Sigmoid colon (tissue), 7 donors: Measurements from ENCODE around the gene PTGER4. TPM values are rescaled to one million over a fixed set of nuclear protein-coding genes. Genes with fewer than 3 reads are reported as not detected.
"Not testable (repeated sequence)": the region's sequence is repeated elsewhere in the genome, so short reads cannot be mapped to it uniquely, and the experiment has no call there.

ENCODE experiments used
- DNase-seq: peaks from one replicate; pipeline ENCODE4 v3.0.0-alpha.2; 2019
- H3K27ac ChIP-seq, 4 donors: fragments of 200-600 bp; sonication (generic); one replicate each; pipeline ENCODE4 v1.5.1; 2016 to 2019; ENCODE audit warnings: mild to moderate bottlenecking in 1 of 4
- H3K27me3 ChIP-seq, 3 donors: fragments of 200-600 bp; sonication (generic); one replicate each; pipeline ENCODE4 v1.5.1; 2019; ENCODE audit warnings: mild to moderate bottlenecking in 1 of 3
- H3K36me3 ChIP-seq, 4 donors: fragments of 200-600 bp; sonication (generic); one replicate each; pipeline ENCODE4 v1.5.1; 2016 to 2019
- H3K4me1 ChIP-seq, 4 donors: fragments of 200-600 bp; sonication (generic); one replicate each; pipeline ENCODE4 v1.5.1; 2017 to 2019
- H3K4me3 ChIP-seq, 4 donors: fragments of 200-600 bp; sonication (generic); one replicate each; pipeline ENCODE4 v1.5.1; 2017 to 2019; ENCODE audit warnings: mild to moderate bottlenecking in 2 of 4, moderate library complexity in 1 of 4
- H3K9me3 ChIP-seq, 4 donors: fragments of 200-600 bp in 3 of 4; sonication (generic) in 3 of 4; one replicate each; pipeline versions ENCODE4 v1.5.1 to v1.6.1; 2013 to 2019
- EP300 ChIP-seq, 4 donors: sonication (generic); formaldehyde crosslinking; IDR thresholded peaks; one replicate each; pipeline ENCODE4 v1.6.1; 2017; ENCODE audit warnings: antibody characterized with exemption in 4 of 4
- POLR2A ChIP-seq, 2 donors: fragments of 450-650 bp; IDR thresholded peaks; one replicate each; pipeline ENCODE4 v1.6.1; 2016; ENCODE audit warnings: antibody characterized with exemption in 2 of 2, mild to moderate bottlenecking in 2 of 2, moderate library complexity in 2 of 2
- POLR2AphosphoS5 ChIP-seq, 4 donors: sonication (generic); formaldehyde crosslinking; IDR thresholded peaks; one replicate each; pipeline ENCODE4 v1.6.1; 2017; ENCODE audit warnings: antibody characterized with exemption in 4 of 4
- WGBS, 2 donors: extraction: QIAGEN DNeasy Blood & Tissue Kit; methylation state at CpG; one replicate each; pipeline ENCODE4 v1.1.7; 2013; 5-methylcytosine and 5-hydroxymethylcytosine counted together
- intact Hi-C: fragments of 100-400 bp; cut with DNase I; formaldehyde crosslinking; loops from one replicate; pipeline ENCODE4 v1.15.1; 2023
- polyA plus RNA-seq, 3 donors: library from polyadenylated mRNA; stranded (reverse); fragments of 200-250 nt; gene quantifications; one replicate each; pipeline ENCODE4 v1.2.3, GENCODE V29; 2013
- total RNA-seq, 4 donors: library from RNA; depleted of rRNA; stranded (reverse); fragments of >200 nt; gene quantifications; one replicate each; pipeline ENCODE4 v1.1.0, GENCODE V29; 2016
- TF ChIP-seq, protein P1 (sequence below), 4 experiments: fragments of 450-650 bp in 3 of 4; fragments of 200-600 bp in 1 of 4; IDR thresholded peaks; one replicate each; pipeline ENCODE4 v1.5.1; 2016 to 2019; ENCODE audit warnings: antibody characterized with exemption in 4 of 4, mild to moderate bottlenecking in 3 of 4, moderate library complexity in 2 of 4
- donor health status: healthy with polysubstance abuse.
- donor health status: Bipolar disorder and iron deficiency.
- donor health status: healthy.

PTGER4 gene
- total and polyA plus RNA-seq, 7 donors = 9.0 to 77.7 (median 44.3) TPM

DNA sequence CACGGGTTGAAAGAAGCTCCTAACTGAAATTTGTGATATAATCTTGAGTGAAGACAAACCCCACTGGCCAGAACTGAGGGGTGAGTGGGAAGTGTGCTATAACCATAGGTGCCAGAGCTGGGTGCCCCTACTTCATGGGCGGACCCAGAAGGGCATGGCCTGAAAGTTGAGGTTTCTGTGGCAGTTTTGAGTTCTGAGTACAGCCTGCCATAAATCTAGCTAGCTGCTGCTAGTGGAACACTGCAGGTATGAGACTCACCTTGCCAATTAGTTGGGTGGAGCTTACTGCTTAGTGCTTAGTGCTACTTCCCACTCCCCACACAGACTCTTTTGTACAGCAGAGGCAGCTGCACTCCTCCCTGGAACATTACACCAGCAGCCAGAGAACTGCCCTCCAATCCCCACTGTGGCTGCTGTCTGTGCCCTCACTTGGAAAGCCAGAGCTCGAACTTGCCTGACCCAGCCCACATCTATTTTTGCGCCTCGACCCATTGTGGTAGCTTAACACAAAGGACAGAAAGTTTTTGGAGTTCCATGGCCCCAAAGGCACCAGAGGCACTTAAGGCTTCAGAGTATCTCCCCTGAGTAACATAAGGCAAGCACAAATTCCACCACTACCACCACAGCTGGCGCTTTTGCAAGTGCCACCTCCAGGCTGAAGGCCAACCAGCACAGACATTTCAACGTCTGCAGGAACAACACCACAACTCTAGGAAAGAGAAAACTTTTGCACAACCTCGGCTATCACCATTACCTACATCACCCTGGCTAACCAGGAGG, 27.1 kb upstream of the PTGER4 start:
- Histone ChIP-seq H3K27ac (no peak overlapping the region), H3K27me3 (no peaks in the 10 kb centered on the region), H3K4me3 (no peak overlapping the region), H3K9me3 (no peaks in the 10 kb centered on the region), H3K4me1 (no peaks in the 10 kb centered on the region), H3K36me3 (no peaks in the 10 kb centered on the region)
- intact Hi-C loops = no loop called here
- WGBS, 2 donors = 38 to 62% methylated on average over 8 of the region's 8 CpGs
- TF ChIP-seq, protein P1, sequence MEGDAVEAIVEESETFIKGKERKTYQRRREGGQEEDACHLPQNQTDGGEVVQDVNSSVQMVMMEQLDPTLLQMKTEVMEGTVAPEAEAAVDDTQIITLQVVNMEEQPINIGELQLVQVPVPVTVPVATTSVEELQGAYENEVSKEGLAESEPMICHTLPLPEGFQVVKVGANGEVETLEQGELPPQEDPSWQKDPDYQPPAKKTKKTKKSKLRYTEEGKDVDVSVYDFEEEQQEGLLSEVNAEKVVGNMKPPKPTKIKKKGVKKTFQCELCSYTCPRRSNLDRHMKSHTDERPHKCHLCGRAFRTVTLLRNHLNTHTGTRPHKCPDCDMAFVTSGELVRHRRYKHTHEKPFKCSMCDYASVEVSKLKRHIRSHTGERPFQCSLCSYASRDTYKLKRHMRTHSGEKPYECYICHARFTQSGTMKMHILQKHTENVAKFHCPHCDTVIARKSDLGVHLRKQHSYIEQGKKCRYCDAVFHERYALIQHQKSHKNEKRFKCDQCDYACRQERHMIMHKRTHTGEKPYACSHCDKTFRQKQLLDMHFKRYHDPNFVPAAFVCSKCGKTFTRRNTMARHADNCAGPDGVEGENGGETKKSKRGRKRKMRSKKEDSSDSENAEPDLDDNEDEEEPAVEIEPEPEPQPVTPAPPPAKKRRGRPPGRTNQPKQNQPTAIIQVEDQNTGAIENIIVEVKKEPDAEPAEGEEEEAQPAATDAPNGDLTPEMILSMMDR (IDR thresholded peaks at IDR 0.05) = no peak
- no peak for TF ChIP-seq POLR2AphosphoS5 (IDR thresholded peaks at IDR 0.05)
- TF ChIP-seq EP300 (IDR thresholded peaks at IDR 0.05) = no peak
- TF ChIP-seq POLR2A (IDR thresholded peaks at IDR 0.05) = no peak
- DNase-seq = no peak

DNA sequence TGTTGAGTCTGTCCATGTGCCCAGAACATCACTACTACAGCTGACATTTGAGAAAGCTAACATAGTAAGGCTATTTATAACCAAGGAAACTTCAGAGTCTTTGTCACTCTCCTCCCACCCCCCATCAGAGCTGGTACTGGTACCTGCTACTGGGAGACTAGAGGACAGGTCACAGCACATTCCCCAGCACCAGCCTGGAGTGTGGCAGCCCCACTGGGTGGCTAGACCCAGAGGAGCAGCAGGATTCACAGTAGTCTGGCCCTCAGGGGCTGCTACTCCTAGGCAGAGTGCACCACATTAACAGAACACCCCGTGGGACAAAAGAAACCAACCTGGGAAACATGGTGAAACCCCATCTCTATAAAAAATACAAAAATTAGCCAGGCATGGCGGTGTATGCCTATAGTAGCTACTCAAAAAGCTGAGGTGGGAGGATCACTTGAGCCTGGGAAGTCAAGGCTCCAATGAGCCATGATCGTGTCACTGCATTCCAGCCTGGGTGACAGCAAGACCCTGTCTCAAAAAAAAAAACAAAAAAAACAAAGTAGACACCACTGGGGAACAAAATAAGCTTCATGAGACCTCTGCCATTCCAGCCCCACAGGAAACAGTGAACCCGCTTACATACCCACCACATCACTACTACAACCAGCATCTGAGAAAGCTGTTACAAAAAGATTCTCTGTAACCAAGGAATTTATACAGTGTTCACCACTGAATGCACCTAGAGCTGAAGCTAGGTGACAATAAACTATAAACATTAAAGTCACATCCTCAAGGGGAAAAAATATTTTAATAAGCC, 26.3 kb upstream of the PTGER4 start:
- DNase-seq = no peak
- H3K36me3 ChIP-seq = no peaks in the 10 kb centered on the region
- H3K27ac ChIP-seq = no peak overlapping the region
- intact Hi-C loops = no loop called here
- WGBS, 2 donors = 68 to 92% methylated on average over 4 of the region's 4 CpGs
- no peaks in the 10 kb centered on the region for H3K9me3 ChIP-seq
- TF ChIP-seq, protein P1 (IDR thresholded peaks at IDR 0.05) = no peak
- TF ChIP-seq POLR2A (IDR thresholded peaks at IDR 0.05) = no peak
- no peak for TF ChIP-seq POLR2AphosphoS5 (IDR thresholded peaks at IDR 0.05)
- TF ChIP-seq EP300 (IDR thresholded peaks at IDR 0.05) = no peak
- no peaks in the 10 kb centered on the region for H3K4me1 ChIP-seq
- no peak overlapping the region for H3K4me3 ChIP-seq
- H3K27me3 ChIP-seq = no peaks in the 10 kb centered on the region

DNA sequence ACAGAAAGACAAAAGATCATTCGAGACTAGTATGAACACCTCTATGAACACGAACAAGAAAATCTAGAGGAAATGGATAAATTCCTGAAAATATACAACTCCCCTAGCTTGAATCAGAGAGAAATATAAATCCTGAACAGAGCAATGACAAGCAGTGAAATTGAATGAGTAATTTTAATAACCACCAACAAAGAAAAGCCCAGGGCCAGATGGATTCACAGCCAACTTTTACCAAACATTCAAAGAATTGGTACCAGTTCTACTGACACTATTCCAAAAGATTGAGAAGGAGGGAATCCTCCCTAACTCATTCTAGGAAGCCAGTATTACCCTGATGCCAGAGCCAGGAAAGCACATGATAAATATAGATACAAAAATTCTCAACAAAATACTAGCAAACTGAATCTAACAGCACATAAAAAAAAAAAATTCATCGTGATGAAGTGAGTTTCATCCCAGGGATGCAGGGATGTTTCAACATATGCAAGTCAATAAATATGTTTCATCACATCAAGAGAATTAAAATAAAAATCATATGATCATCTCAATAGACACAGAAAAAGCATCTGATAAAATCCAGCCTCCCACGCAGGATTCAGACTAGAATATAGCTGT, 25.2 kb upstream of the PTGER4 start:
- no peak for TF ChIP-seq POLR2A (IDR thresholded peaks at IDR 0.05)
- no peak for TF ChIP-seq EP300 (IDR thresholded peaks at IDR 0.05)
- no peak for TF ChIP-seq POLR2AphosphoS5 (IDR thresholded peaks at IDR 0.05)
- TF ChIP-seq, protein P1 (IDR thresholded peaks at IDR 0.05) = no peak
- Histone ChIP-seq H3K4me3 (no peak overlapping the region), H3K36me3 (no peaks in the 10 kb centered on the region), H3K27ac (no peak overlapping the region), H3K27me3 (no peaks in the 10 kb centered on the region), H3K4me1 (no peaks in the 10 kb centered on the region), H3K9me3 (no peaks in the 10 kb centered on the region)
- 80 to 89% methylated on average over 4 of the region's 4 CpGs for WGBS, 2 donors
- no peak for DNase-seq
- intact Hi-C loops = no loop called here

DNA sequence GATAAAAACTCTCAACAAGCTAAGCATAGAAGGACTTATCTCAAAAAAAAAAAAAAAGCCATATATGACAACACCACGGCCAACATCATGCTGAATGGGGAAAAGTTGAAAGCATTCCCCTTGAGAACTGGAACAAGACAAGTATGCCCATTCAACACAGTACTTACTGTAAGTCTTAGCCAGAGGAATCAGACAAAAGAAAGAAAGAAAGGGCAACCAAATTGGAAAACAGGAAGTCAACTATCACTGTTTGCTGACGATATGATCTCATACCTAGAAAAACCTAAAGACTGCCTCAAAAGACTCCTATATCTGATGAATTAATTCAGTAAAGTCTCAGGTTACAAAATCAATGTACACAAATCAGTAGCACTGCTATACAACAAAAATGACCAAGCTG, 24.6 kb upstream of the PTGER4 start:
- 37 to 63% methylated on average over 2 of the region's 2 CpGs for WGBS, 2 donors
- TF ChIP-seq, protein P1 (IDR thresholded peaks at IDR 0.05) = no peak
- TF ChIP-seq POLR2AphosphoS5 (IDR thresholded peaks at IDR 0.05) (no peak), EP300 (IDR thresholded peaks at IDR 0.05) (no peak), POLR2A (IDR thresholded peaks at IDR 0.05) (no peak)
- Histone ChIP-seq H3K4me1 (no peaks in the 10 kb centered on the region), H3K27ac (no peak overlapping the region), H3K4me3 (no peak overlapping the region), H3K9me3 (no peaks in the 10 kb centered on the region), H3K27me3 (no peaks in the 10 kb centered on the region), H3K36me3 (no peaks in the 10 kb centered on the region)
- intact Hi-C loops = no loop called here
- DNase-seq = no peak

DNA sequence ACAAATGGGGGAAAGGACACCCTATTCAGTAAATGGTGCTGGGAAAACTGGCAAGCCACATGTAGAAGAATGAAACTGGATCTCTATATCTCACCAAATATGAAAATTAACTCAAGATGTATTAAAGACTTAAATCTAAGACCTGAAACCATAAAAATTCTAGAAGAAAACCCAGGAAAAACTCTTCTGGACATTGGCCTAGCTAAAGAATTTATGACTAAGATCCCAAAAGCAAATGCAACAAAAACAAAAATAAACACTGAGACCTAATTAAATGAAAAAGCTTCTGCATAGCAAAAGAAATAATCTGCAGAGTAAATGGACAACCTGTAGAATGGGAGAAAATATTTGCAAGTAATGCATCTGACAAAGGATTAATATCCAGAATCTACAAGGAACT, 23.6 kb upstream of the PTGER4 start:
- H3K4me3 ChIP-seq, DNase-seq, H3K36me3 ChIP-seq, H3K27me3 ChIP-seq, H3K9me3 ChIP-seq, H3K4me1 ChIP-seq, intact Hi-C loops, H3K27ac ChIP-seq: not testable (repeated sequence)
